OCI-LY7 (cell line): ENCODE results near the gene ATPAF2.

Experiments
- CTCF ChIP-seq: fragments of 200-600 bp; sonication (generic); conservative IDR thresholded peaks from 2 replicates; pipeline ENCODE4 v1.5.1; 2014; ENCODE audit warnings: mild to moderate bottlenecking, antibody characterized with exemption, low read length, moderate library complexity, mixed read lengths
- EZH2phosphoT487 ChIP-seq: fragments of 200-600 bp; sonication (generic); IDR thresholded peaks from 2 replicates; pipeline ENCODE4 v1.6.1; 2018; ENCODE audit warnings: low read depth, borderline replicate concordance, mild to moderate bottlenecking, mixed run types, antibody characterized with exemption, low read length, moderate library complexity, mixed read lengths

- no peak for TF ChIP-seq CTCF
- TF ChIP-seq EZH2phosphoT487: no peak
These were observed 34.1 kb downstream of the ATPAF2 start for GRCh38 chr17:18004884-18005305.
